Astrocyte of the spinal cord (primary cell): ENCODE data around the gene PRR5L.

ENCODE experiments used
- DNase-seq: peaks from one replicate; pipeline ENCODE4 v3.0.0; 2011; ENCODE audit warnings: low read depth, low spot score
- H3K4me3 ChIP-seq: 2 replicates; pipeline ENCODE4 v1.5.1; 2011; ENCODE audit warnings: low read depth, mild to moderate bottlenecking, low read length, moderate library complexity
- CTCF ChIP-seq: IDR thresholded peaks from 2 replicates; pipeline ENCODE4 v1.5.1; 2012; ENCODE audit warnings: low read depth, mild to moderate bottlenecking, low read length, inconsistent platforms
- in situ Hi-C: cut with HindIII; loops from 2 replicates; pipeline ENCODE4 v1.10.0; 2017; ENCODE audit warnings: low sequenced_read_pairs

Gene PRR5L

GRCh38 chr11:36254713-36255112 lies 41.4 kb upstream of the PRR5L start:
- no peak overlapping the region for H3K4me3 ChIP-seq
- in situ Hi-C loops = loop anchor here (25.0 kb wide), 1 partner anchor 617 kb away; no protein-coding TSS in a partner anchor
- DNase-seq = no peak
- TF ChIP-seq CTCF = no peak

GRCh38 chr11:36257351-36257750 lies 38.7 kb upstream of the PRR5L start:
- no peak overlapping the region for H3K4me3 ChIP-seq
- in situ Hi-C loops = loop anchor here (25.0 kb wide), 1 partner anchor 620 kb away; no protein-coding TSS in a partner anchor
- TF ChIP-seq CTCF = no peak
- DNase-seq = no peak

- in situ Hi-C loops = loop anchor here (25.0 kb wide), 1 partner anchor 622 kb away; no protein-coding TSS in a partner anchor
- H3K4me3 ChIP-seq = no peak overlapping the region
- TF ChIP-seq CTCF = peak; percentile 83
- DNase-seq = peak; percentile 68
Observed at GRCh38 chr11:36258730-36259360, 37.2 kb upstream of the PRR5L start.

GRCh38 chr11:36261094-36261493 lies 35.0 kb upstream of the PRR5L start:
- TF ChIP-seq CTCF = no peak
- no peak overlapping the region for H3K4me3 ChIP-seq
- DNase-seq = no peak
- in situ Hi-C loops = loop anchor here (25.0 kb wide), 1 partner anchor 624 kb away; no protein-coding TSS in a partner anchor

- in situ Hi-C loops = loop anchor here (25.0 kb wide), 1 partner anchor 627 kb away; no protein-coding TSS in a partner anchor
- no peak for TF ChIP-seq CTCF
- DNase-seq = no peak
- H3K4me3 ChIP-seq = no peak overlapping the region
Observed at GRCh38 chr11:36264011-36264972, 31.8 kb upstream of the PRR5L start.

GRCh38 chr11:36264973-36265344 lies 31.1 kb upstream of the PRR5L start:
- DNase-seq = no peak
- H3K4me3 ChIP-seq = no peak overlapping the region
- TF ChIP-seq CTCF = no peak
- in situ Hi-C loops = loop anchor here (25.0 kb wide), 1 partner anchor 628 kb away; no protein-coding TSS in a partner anchor
